ENCODE data around the gene GNAQ.
A peak's percentile ranks its signal among the peaks of the same experiment; 100 is the strongest.
"Not testable (repeated sequence)": the region's sequence is repeated elsewhere in the genome, so short reads cannot be mapped to it uniquely, and the experiment has no call there.

The GNAQ gene
- total RNA-seq = 50.1 to 61.9 reads per million in 2 donors

GRCh38 chr9:78031444-78031892, at the start of gene GNAQ:
GNAQ (minus strand) TSS chr9:78031811; CDS start chr9:78031235, 576 bp downstream.
- DNase-seq = peak; percentile 51

- DNase-seq = no peak
Measured at GRCh38 chr9:78074385-78075291, 43.0 kb upstream of the GNAQ start.

- no peak for DNase-seq
Measured at GRCh38 chr9:78073722-78074121, 42.1 kb upstream of the GNAQ start.

- DNase-seq = no peak
Measured at GRCh38 chr9:78072586-78073199, 41.1 kb upstream of the GNAQ start.

- no peak for DNase-seq
Measured at GRCh38 chr9:78070521-78070920, 38.9 kb upstream of the GNAQ start.

GRCh38 chr9:78064075-78064474, 32.5 kb upstream of the GNAQ start:
- DNase-seq = no peak

- no peak for DNase-seq
Measured at GRCh38 chr9:78062710-78063109, 31.1 kb upstream of the GNAQ start.

GRCh38 chr9:78054218-78054617, 22.6 kb upstream of the GNAQ start:
- not testable (repeated sequence) for DNase-seq

- no peak for DNase-seq
Measured at GRCh38 chr9:78053627-78054026, 22.0 kb upstream of the GNAQ start.

- no peak for DNase-seq
Measured at GRCh38 chr9:78050421-78050820, 18.8 kb upstream of the GNAQ start.

GRCh38 chr9:78049484-78049883, 17.9 kb upstream of the GNAQ start:
- no peak for DNase-seq

GRCh38 chr9:78047106-78047505, 15.5 kb upstream of the GNAQ start:
- no peak for DNase-seq

GRCh38 chr9:78046112-78046511, 14.5 kb upstream of the GNAQ start:
- no peak for DNase-seq

- DNase-seq = no peak
Measured at GRCh38 chr9:78044886-78045285, 13.3 kb upstream of the GNAQ start.

GRCh38 chr9:78044189-78044588, 12.6 kb upstream of the GNAQ start:
- no peak for DNase-seq

- DNase-seq = no peak
Measured at GRCh38 chr9:78041971-78042370, 10.4 kb upstream of the GNAQ start.

- DNase-seq = no peak
Measured at GRCh38 chr9:78040726-78041125, 9.1 kb upstream of the GNAQ start.

- no peak for DNase-seq
Measured at GRCh38 chr9:78038620-78039300, 7.1 kb upstream of the GNAQ start.

- DNase-seq = no peak
Measured at GRCh38 chr9:78035383-78035993, 3.9 kb upstream of the GNAQ start.

- DNase-seq = no peak
Measured at GRCh38 chr9:78033870-78034269, 2.3 kb upstream of the GNAQ start.

GRCh38 chr9:78032730-78033457, 1.3 kb upstream of the GNAQ start:
- DNase-seq = no peak
